ENCODE measurements around the gene TUBA1C.

GRCh38 chr12:49294804-49295081 is 29.9 kb downstream of the TUBA1C start:
- TF ChIP-seq TAF1 (IDR thresholded peaks at IDR 0.05; ENCODE audit: low read depth, low read length) (no peak), POLR2A (IDR thresholded peaks at IDR 0.05; ENCODE audit: low read depth, low read length) (no peak), POLR2AphosphoS5 (IDR thresholded peaks at IDR 0.05; ENCODE audit: low read depth, low read length) (no peak)

All from GM12891 (cell line).